ENCODE results near the gene DHX58.

- TF ChIP-seq CTCF (IDR thresholded peaks at IDR 0.05) = no peak
- no peak for TF ChIP-seq POLR2A (IDR thresholded peaks at IDR 0.05)
Observed at GRCh38 chr17:42103221-42103954, 9.1 kb downstream of the DHX58 start.

Data from uterus (tissue), 2 donors.